ENCODE data around the gene HSPA9. TPM values are rescaled to one million over a fixed set of nuclear protein-coding genes. Genes with fewer than 3 reads are reported as not detected.

HSPA9 gene
- total and polyA plus RNA-seq, 2 of the 13 experiments (the other 11 are each of a cell fraction or from before 2014, with no cell fraction given) = 165 to 478 TPM

- TF ChIP-seq GATAD2A (CRISPR knock-in tag; IDR thresholded peaks at IDR 0.05) (peak; percentile 88), HDAC2 (CRISPR knock-in tag; IDR thresholded peaks at IDR 0.05) (peak; percentile 73), HNF4A (CRISPR knock-in tag; IDR thresholded peaks at IDR 0.05) (peak; percentile 63), TCF7 (IDR thresholded peaks at IDR 0.05; ENCODE audit: low read depth) (peak; percentile 21; the same call in 1 of the 2 replicates), ZNF143 (CRISPR knock-in tag; IDR thresholded peaks at IDR 0.05) (no peak), NR2F2 (IDR thresholded peaks at IDR 0.05; ENCODE audit: borderline replicate concordance, low read depth) (peak; percentile 73; the same call in 1 of the 2 replicates), ETV6 (CRISPR knock-in tag; conservative IDR thresholded peaks at IDR 0.05) (no peak), FOXK2 (IDR thresholded peaks at IDR 0.05) (no peak), BCL6 (CRISPR knock-in tag; IDR thresholded peaks at IDR 0.05) (peak; percentile 70), ZNF543 (CRISPR knock-in tag; IDR thresholded peaks at IDR 0.05) (no peak), RORA (CRISPR knock-in tag; IDR thresholded peaks at IDR 0.05) (no peak), IRX3 (CRISPR knock-in tag; IDR thresholded peaks at IDR 0.05; ENCODE audit: borderline replicate concordance, low read depth) (no peak), MED13 (CRISPR knock-in tag; IDR thresholded peaks at IDR 0.05) (peak; percentile 73; the same call in 1 of the 2 replicates), NPAS2 (CRISPR knock-in tag; IDR thresholded peaks at IDR 0.05; ENCODE audit: borderline replicate concordance) (no peak), PATZ1 (CRISPR knock-in tag; IDR thresholded peaks at IDR 0.05) (0 out of 2 replicates have a peak, but pooled peaks have one; percentile 15), ERF (CRISPR knock-in tag; IDR thresholded peaks at IDR 0.05) (0 out of 2 replicates have a peak, but pooled peaks have one; percentile 23), PAXIP1 (CRISPR knock-in tag; conservative IDR thresholded peaks at IDR 0.05) (peak; percentile 51), SOX5 (CRISPR knock-in tag; IDR thresholded peaks at IDR 0.05; ENCODE audit: borderline replicate concordance) (peak; percentile 33; the same call in 1 of the 2 replicates), RARA (CRISPR knock-in tag; IDR thresholded peaks at IDR 0.05) (0 out of 2 replicates have a peak, but pooled peaks have one; percentile 13), ZBTB2 (CRISPR knock-in tag; IDR thresholded peaks at IDR 0.05; ENCODE audit: low read depth) (no peak)
- TF ChIP-seq, protein P1, sequence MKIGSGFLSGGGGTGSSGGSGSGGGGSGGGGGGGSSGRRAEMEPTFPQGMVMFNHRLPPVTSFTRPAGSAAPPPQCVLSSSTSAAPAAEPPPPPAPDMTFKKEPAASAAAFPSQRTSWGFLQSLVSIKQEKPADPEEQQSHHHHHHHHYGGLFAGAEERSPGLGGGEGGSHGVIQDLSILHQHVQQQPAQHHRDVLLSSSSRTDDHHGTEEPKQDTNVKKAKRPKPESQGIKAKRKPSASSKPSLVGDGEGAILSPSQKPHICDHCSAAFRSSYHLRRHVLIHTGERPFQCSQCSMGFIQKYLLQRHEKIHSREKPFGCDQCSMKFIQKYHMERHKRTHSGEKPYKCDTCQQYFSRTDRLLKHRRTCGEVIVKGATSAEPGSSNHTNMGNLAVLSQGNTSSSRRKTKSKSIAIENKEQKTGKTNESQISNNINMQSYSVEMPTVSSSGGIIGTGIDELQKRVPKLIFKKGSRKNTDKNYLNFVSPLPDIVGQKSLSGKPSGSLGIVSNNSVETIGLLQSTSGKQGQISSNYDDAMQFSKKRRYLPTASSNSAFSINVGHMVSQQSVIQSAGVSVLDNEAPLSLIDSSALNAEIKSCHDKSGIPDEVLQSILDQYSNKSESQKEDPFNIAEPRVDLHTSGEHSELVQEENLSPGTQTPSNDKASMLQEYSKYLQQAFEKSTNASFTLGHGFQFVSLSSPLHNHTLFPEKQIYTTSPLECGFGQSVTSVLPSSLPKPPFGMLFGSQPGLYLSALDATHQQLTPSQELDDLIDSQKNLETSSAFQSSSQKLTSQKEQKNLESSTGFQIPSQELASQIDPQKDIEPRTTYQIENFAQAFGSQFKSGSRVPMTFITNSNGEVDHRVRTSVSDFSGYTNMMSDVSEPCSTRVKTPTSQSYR (CRISPR knock-in tag; IDR thresholded peaks at IDR 0.05; ENCODE audit: borderline replicate concordance) = peak; percentile 47; the same call in 1 of the 2 replicates
- TF ChIP-seq, protein P2, sequence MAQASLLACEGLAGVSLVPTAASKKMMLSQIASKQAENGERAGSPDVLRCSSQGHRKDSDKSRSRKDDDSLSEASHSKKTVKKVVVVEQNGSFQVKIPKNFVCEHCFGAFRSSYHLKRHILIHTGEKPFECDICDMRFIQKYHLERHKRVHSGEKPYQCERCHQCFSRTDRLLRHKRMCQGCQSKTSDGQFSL (CRISPR knock-in tag; IDR thresholded peaks at IDR 0.05) = no peak
Observed at GRCh38 chr5:138528208-138528607, 47.0 kb downstream of the HSPA9 start (continued).
